Thymus (tissue), 11 donors: ENCODE data around the gene CHRNB4. TPM values are rescaled to one million over a fixed set of nuclear protein-coding genes. Genes with fewer than 3 reads are reported as not detected.
"Not testable (repeated sequence)": the region's sequence is repeated elsewhere in the genome, so short reads cannot be mapped to it uniquely, and the experiment has no call there.

ENCODE experiments used
- DNase-seq, 9 donors: peaks; one replicate each; pipeline ENCODE4 v3.0.0-alpha.2; 2013; ENCODE audit warnings: low spot score in 9 of 9, low read depth in 6 of 9, missing footprints in 1 of 9
- H3K27ac ChIP-seq, 2 donors: one replicate each; pipeline ENCODE4 v1.5.1; 2013; ENCODE audit warnings: control low read depth in 1 of 2, low read depth in 1 of 2, low read length in 1 of 2, mild to moderate bottlenecking in 1 of 2, moderate library complexity in 1 of 2
- H3K27me3 ChIP-seq, 2 donors: one replicate each; pipeline ENCODE4 v1.5.1; 2013; ENCODE audit warnings: low read length in 1 of 2; ENCODE audit not compliant: control insufficient read depth in 2 of 2, insufficient read depth in 1 of 2
- H3K36me3 ChIP-seq, 2 donors: one replicate each; pipeline ENCODE4 v1.5.1; 2013; ENCODE audit warnings: low read length in 1 of 2, mild to moderate bottlenecking in 1 of 2, moderate library complexity in 1 of 2; ENCODE audit not compliant: control insufficient read depth in 2 of 2, insufficient read depth in 2 of 2
- H3K4me1 ChIP-seq, 2 donors: one replicate each; pipeline ENCODE4 v1.5.1; 2013; ENCODE audit warnings: low read length in 2 of 2; ENCODE audit not compliant: control insufficient read depth in 2 of 2, insufficient read depth in 2 of 2
- H3K4me3 ChIP-seq, 2 donors: one replicate each; pipeline ENCODE4 v1.5.1; 2013; ENCODE audit warnings: low read length in 2 of 2, control low read depth in 1 of 2, mild to moderate bottlenecking in 1 of 2
- H3K9me3 ChIP-seq, 2 donors: one replicate each; pipeline ENCODE4 v1.5.1; 2013; ENCODE audit warnings: low read length in 1 of 2, mild to moderate bottlenecking in 1 of 2; ENCODE audit not compliant: control insufficient read depth in 2 of 2, insufficient read depth in 1 of 2
- WGBS: extraction: QIAGEN DNeasy Blood & Tissue Kit; methylation state at CpG from one replicate; pipeline ENCODE4 v1.1.7; 2013; 5-methylcytosine and 5-hydroxymethylcytosine counted together
- polyA plus RNA-seq: library from polyadenylated mRNA; stranded (reverse); fragments of 200-250 nt; gene quantifications from one replicate; pipeline ENCODE4 v1.2.3, GENCODE V29; 2013
- total RNA-seq: library from RNA; stranded (reverse); fragments of 120-200 nt; gene quantifications from one replicate; pipeline ENCODE4 v1.2.4, GENCODE V29; 2013
- donor health status: healthy.

The CHRNB4 gene
- total and polyA plus RNA-seq, 2 donors: 0.47 to 0.62 TPM

GRCh38 chr15:78616506-78616905 lies 24.5 kb downstream of the CHRNB4 start:
- H3K36me3 ChIP-seq: peaks cover 32% of the 10 kb centered on the region in 2 donors

GRCh38 chr15:78615151-78615589 lies 25.8 kb downstream of the CHRNB4 start:
- Histone ChIP-seq H3K27ac (no peak overlapping the region), H3K4me3 (no peak overlapping the region), H3K36me3 (peaks cover 32% of the 10 kb centered on the region in 2 donors), H3K27me3 (peaks cover 0 to 17% of the 10 kb centered on the region in 2 donors), H3K9me3 (peaks cover 0 to 4% of the 10 kb centered on the region in 2 donors), H3K4me1 (peaks cover 12 to 19% of the 10 kb centered on the region in 2 donors)
- WGBS: 98% methylated on average over 3 of the region's 3 CpGs
- DNase-seq: no peak

More at GRCh38 chr15:78616506-78616905, 24.5 kb downstream of the CHRNB4 start:
- Histone ChIP-seq H3K27ac (no peak overlapping the region), H3K4me3 (no peak overlapping the region), H3K4me1 (peaks cover 12 to 26% of the 10 kb centered on the region in 2 donors), H3K9me3 (peaks cover 0 to 4% of the 10 kb centered on the region in 2 donors), H3K27me3 (peaks cover 0 to 26% of the 10 kb centered on the region in 2 donors)
- WGBS: 95% methylated on average over 2 of the region's 2 CpGs
- DNase-seq: no peak

- Histone ChIP-seq H3K4me1 (peaks cover 8 to 10% of the 10 kb centered on the region in 2 donors), H3K27me3 (peaks cover 0 to 6% of the 10 kb centered on the region in 2 donors), H3K27ac (no peak overlapping the region), H3K36me3 (peaks cover 32% of the 10 kb centered on the region in 2 donors), H3K4me3 (no peak overlapping the region), H3K9me3 (no peaks in the 10 kb centered on the region)
- no peak for DNase-seq
- 88% methylated on average over 3 of the region's 3 CpGs for WGBS
These were observed 27.0 kb downstream of the CHRNB4 start for GRCh38 chr15:78614021-78614420.

GRCh38 chr15:78609551-78609950 lies 31.5 kb downstream of the CHRNB4 start:
- H3K4me3 ChIP-seq, H3K9me3 ChIP-seq, H3K27me3 ChIP-seq, DNase-seq, H3K27ac ChIP-seq, H3K4me1 ChIP-seq: not testable (repeated sequence)
- 94% methylated on average over 2 of the region's 3 CpGs for WGBS
- H3K36me3 ChIP-seq: peaks cover 11 to 15% of the 10 kb centered on the region in 2 donors

GRCh38 chr15:78605680-78606079 lies 35.3 kb downstream of the CHRNB4 start:
- no peak overlapping the region for H3K4me3 ChIP-seq
- H3K4me1 ChIP-seq: no peaks in the 10 kb centered on the region
- H3K9me3 ChIP-seq: no peaks in the 10 kb centered on the region
- 95% methylated on average over 4 of the region's 4 CpGs for WGBS
- H3K36me3 ChIP-seq: peaks cover 41 to 53% of the 10 kb centered on the region in 2 donors
- DNase-seq: no peak
- H3K27me3 ChIP-seq: no peaks in the 10 kb centered on the region
- H3K27ac ChIP-seq: no peak overlapping the region

GRCh38 chr15:78605201-78605600 lies 35.8 kb downstream of the CHRNB4 start:
- WGBS: 96% methylated on average over 5 of the region's 5 CpGs
- H3K27me3 ChIP-seq: no peaks in the 10 kb centered on the region
- no peak overlapping the region for H3K4me3 ChIP-seq
- no peaks in the 10 kb centered on the region for H3K4me1 ChIP-seq
- DNase-seq: no peak
- no peaks in the 10 kb centered on the region for H3K9me3 ChIP-seq
- peaks cover 46 to 58% of the 10 kb centered on the region in 2 donors for H3K36me3 ChIP-seq
- H3K27ac ChIP-seq: no peak overlapping the region

GRCh38 chr15:78604420-78604819 lies 36.6 kb downstream of the CHRNB4 start:
- WGBS: 98% methylated on average over 2 of the region's 2 CpGs
- no peaks in the 10 kb centered on the region for H3K27me3 ChIP-seq
- H3K27ac ChIP-seq: no peak overlapping the region
- H3K9me3 ChIP-seq: no peaks in the 10 kb centered on the region
- H3K4me1 ChIP-seq: no peaks in the 10 kb centered on the region
- no peak for DNase-seq
- no peak overlapping the region for H3K4me3 ChIP-seq
- peaks cover 52 to 66% of the 10 kb centered on the region in 2 donors for H3K36me3 ChIP-seq

GRCh38 chr15:78603467-78603866 lies 37.5 kb downstream of the CHRNB4 start:
- 91% methylated on average over 3 of the region's 3 CpGs for WGBS
- H3K4me1 ChIP-seq: no peaks in the 10 kb centered on the region
- H3K27me3 ChIP-seq: no peaks in the 10 kb centered on the region
- no peak overlapping the region for H3K27ac ChIP-seq
- H3K9me3 ChIP-seq: no peaks in the 10 kb centered on the region
- DNase-seq: no peak
- H3K4me3 ChIP-seq: no peak overlapping the region
- peaks cover 58 to 74% of the 10 kb centered on the region in 2 donors for H3K36me3 ChIP-seq

GRCh38 chr15:78599189-78599588 lies 41.8 kb downstream of the CHRNB4 start:
- Histone ChIP-seq H3K4me1 (no peaks in the 10 kb centered on the region), H3K4me3 (no peak overlapping the region), H3K36me3 (peaks cover 64 to 75% of the 10 kb centered on the region in 2 donors), H3K27me3 (no peaks in the 10 kb centered on the region), H3K9me3 (no peaks in the 10 kb centered on the region), H3K27ac (no peak overlapping the region)
- DNase-seq: no peak
